Uterus (tissue), 4 donors: Measurements from ENCODE around the gene CBLC. TPM values are rescaled to one million over a fixed set of nuclear protein-coding genes. Genes with fewer than 3 reads are reported as not detected.

Experiments
- DNase-seq, 2 donors: peaks; one replicate each; pipeline ENCODE4 v3.0.0-alpha.2; 2019 to 2020
- H3K27ac ChIP-seq, 2 donors: fragments of 200-600 bp; sonication (generic); 1 replicate in 1 of 2; 2 replicates in 1 of 2; pipeline ENCODE4 v1.5.1; 2016 to 2018
- H3K27me3 ChIP-seq, 2 donors: fragments of 200-600 bp; sonication (generic); one replicate each; pipeline ENCODE4 v1.5.1; 2018 to 2019; ENCODE audit warnings: control low read depth in 1 of 2
- H3K36me3 ChIP-seq, 2 donors: fragments of 200-600 bp; sonication (generic); one replicate each; pipeline ENCODE4 v1.5.1; 2019; ENCODE audit warnings: control low read depth in 1 of 2
- H3K4me1 ChIP-seq, 2 donors: fragments of 200-600 bp; sonication (generic); one replicate each; pipeline ENCODE4 v1.5.1; 2018 to 2019; ENCODE audit warnings: control low read depth in 1 of 2
- H3K4me3 ChIP-seq, 2 donors: fragments of 200-600 bp; sonication (generic); 1 replicate in 1 of 2; 2 replicates in 1 of 2; pipeline ENCODE4 v1.5.1; 2018 to 2019; ENCODE audit warnings: mild to moderate bottlenecking in 1 of 2
- H3K9me3 ChIP-seq, 2 donors: fragments of 200-600 bp; sonication (generic); one replicate each; pipeline ENCODE4 v1.5.1; 2019; ENCODE audit warnings: control low read depth in 1 of 2
- POLR2A ChIP-seq, 2 donors: fragments of 450-650 bp; IDR thresholded peaks; one replicate each; pipeline ENCODE4 v1.6.1; 2016; ENCODE audit warnings: antibody characterized with exemption in 2 of 2, mild to moderate bottlenecking in 1 of 2, moderate library complexity in 1 of 2
- intact Hi-C: fragments of 100-400 bp; cut with DNase I; formaldehyde crosslinking; loops from one replicate; pipeline ENCODE4 v1.15.1; 2023; ENCODE audit warnings: low total_unique reads
- total RNA-seq, 4 donors: library from RNA; depleted of rRNA in 3 of 4; stranded (reverse); fragments of >200 nt in 3 of 4; gene quantifications; one replicate each; pipeline versions ENCODE4 v1.1.0 to v1.2.4, GENCODE V29; 2014 to 2023
- TF ChIP-seq, protein P1 (sequence below), 4 experiments: fragments of 200-600 bp in 2 of 4; fragments of 450-650 bp in 2 of 4; sonication (generic) in 2 of 4; IDR thresholded peaks; one replicate each; pipeline ENCODE4 v1.5.1; 2016 to 2019; ENCODE audit warnings: antibody characterized with exemption in 4 of 4, mild to moderate bottlenecking in 2 of 4, moderate library complexity in 1 of 4
- donor health status: DM: yes; HTN: yes; CAD: no.

Gene CBLC
- total RNA-seq, 4 donors from 2014 or later: 0.29 to 5.8 TPM; not detected in 2

DNA sequence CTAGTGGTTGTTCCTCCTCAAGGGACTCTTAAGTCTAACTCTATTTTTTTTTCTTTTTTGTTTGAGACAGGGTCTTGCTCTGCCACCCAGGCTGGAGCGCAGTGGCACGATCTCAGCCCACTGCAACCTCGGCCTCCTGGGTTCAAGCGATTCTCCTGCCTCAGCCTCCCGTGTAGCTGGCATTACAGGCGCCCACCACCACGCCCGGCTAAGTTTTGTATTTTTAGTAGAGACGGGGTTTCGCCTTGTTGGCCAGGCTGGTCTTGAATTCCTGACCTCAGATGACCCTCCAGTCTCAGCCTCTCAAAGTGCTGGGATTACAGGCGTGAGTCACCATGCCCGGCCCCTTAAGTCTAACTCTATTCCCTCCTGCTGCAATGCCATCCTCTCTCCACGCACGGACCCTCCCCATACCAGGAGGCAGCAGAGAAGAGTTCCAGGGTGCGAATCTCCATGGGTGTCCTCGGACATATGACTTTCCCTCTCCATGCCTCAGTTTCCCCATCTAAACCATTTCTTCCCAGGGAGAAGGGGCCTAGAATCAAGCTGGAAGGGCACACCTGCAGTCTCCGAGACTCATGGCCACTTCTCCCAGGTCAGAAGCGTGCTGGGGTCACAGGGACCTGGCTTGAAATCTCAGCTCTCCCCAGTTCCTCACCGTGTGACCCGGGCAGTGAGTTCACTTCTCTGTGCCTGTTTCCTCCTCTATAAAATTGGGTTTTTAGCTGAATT, 35.2 kb upstream of the CBLC start:
- Histone ChIP-seq H3K9me3 (no peaks in the 10 kb centered on the region), H3K27ac (peak overlapping the region; percentile 85 to 90), H3K4me1 (peaks cover 7 to 10% of the 10 kb centered on the region in 2 donors), H3K36me3 (no peaks in the 10 kb centered on the region), H3K27me3 (no peaks in the 10 kb centered on the region), H3K4me3 (no peak overlapping the region)
- intact Hi-C loops: no loop called here
- DNase-seq: peak in 1 of 2 donors; percentile 32
- TF ChIP-seq, protein P1, sequence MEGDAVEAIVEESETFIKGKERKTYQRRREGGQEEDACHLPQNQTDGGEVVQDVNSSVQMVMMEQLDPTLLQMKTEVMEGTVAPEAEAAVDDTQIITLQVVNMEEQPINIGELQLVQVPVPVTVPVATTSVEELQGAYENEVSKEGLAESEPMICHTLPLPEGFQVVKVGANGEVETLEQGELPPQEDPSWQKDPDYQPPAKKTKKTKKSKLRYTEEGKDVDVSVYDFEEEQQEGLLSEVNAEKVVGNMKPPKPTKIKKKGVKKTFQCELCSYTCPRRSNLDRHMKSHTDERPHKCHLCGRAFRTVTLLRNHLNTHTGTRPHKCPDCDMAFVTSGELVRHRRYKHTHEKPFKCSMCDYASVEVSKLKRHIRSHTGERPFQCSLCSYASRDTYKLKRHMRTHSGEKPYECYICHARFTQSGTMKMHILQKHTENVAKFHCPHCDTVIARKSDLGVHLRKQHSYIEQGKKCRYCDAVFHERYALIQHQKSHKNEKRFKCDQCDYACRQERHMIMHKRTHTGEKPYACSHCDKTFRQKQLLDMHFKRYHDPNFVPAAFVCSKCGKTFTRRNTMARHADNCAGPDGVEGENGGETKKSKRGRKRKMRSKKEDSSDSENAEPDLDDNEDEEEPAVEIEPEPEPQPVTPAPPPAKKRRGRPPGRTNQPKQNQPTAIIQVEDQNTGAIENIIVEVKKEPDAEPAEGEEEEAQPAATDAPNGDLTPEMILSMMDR (IDR thresholded peaks at IDR 0.05): no peak
- no peak for TF ChIP-seq POLR2A (IDR thresholded peaks at IDR 0.05)

DNA sequence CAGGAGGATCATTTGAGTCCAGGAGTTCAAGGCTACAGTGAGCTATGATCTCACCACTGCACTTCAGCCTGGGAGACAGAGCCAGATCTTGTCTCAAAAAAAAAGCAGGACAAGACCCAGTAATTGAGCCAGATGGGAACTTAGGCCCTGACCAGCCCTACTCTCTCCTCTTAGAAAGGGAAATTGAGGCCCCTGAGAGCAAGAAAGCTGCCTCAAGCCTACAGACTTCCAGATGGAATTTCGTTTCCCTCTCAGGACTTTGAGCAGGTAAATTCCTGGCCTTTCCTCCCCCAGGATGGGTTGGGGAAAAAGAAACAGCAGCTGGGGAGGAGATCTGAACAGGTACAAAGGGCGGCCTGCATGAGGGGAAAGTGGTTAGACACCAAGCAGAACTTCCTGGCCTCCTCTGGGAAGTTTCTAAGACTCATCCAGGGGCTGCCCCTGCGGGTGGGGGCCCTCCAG, 32.8 kb upstream of the CBLC start:
- intact Hi-C loops: no loop called here

DNA sequence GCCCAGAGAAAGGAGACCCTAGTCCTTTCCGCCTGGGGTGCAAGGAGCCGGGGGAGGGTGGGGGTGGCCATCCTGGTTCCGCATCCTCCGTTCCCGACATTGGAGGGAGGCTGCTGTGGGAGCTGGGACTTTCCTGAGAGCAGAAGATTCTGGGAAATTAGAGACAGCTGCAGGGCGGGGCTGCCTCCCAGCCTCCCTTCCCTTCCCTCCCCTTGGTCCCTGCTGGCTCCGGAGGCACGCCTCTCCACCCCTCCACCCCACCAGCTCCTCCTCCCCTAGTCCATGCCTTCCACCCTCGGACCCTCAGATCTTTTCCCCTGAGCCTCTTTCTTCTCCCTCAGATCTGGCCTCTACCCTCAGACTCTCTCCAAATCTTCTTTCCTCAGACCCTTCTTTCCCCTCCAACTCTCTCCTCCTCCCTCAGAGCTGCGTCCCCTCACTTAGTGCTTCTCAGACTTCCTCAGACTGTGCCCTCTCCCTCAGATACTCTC, 32.3 kb upstream of the CBLC start:
- Histone ChIP-seq H3K27ac (peak overlapping the region; percentile 91 to 94), H3K4me1 (peaks cover 7 to 10% of the 10 kb centered on the region in 2 donors)

More for the DNA sequence above, 32.8 kb upstream of the CBLC start:
- H3K27me3 ChIP-seq: no peaks in the 10 kb centered on the region
- H3K27ac ChIP-seq: peak overlapping the region; percentile 91 to 94
- TF ChIP-seq, protein P1 (IDR thresholded peaks at IDR 0.05): no peak
- TF ChIP-seq POLR2A (IDR thresholded peaks at IDR 0.05): no peak
- H3K4me3 ChIP-seq: no peak overlapping the region
- H3K4me1 ChIP-seq: peaks cover 7 to 10% of the 10 kb centered on the region in 2 donors
- DNase-seq: no peak
- no peaks in the 10 kb centered on the region for H3K9me3 ChIP-seq
- no peaks in the 10 kb centered on the region for H3K36me3 ChIP-seq

GRCh38 chr19:44745887-44746600, 31.6 kb upstream of the CBLC start:
- TF ChIP-seq, protein P1 (IDR thresholded peaks at IDR 0.05): no peak
- no peak for TF ChIP-seq POLR2A (IDR thresholded peaks at IDR 0.05)
- H3K27ac ChIP-seq: peak overlapping the region; percentile 91 to 94
- H3K36me3 ChIP-seq: no peaks in the 10 kb centered on the region
- no peak overlapping the region for H3K4me3 ChIP-seq
- DNase-seq: no peak
- peaks cover 7 to 10% of the 10 kb centered on the region in 2 donors for H3K4me1 ChIP-seq
- intact Hi-C loops: no loop called here
- H3K27me3 ChIP-seq: no peaks in the 10 kb centered on the region
- no peaks in the 10 kb centered on the region for H3K9me3 ChIP-seq

More for the DNA sequence above, 32.3 kb upstream of the CBLC start:
- Histone ChIP-seq H3K36me3 (no peaks in the 10 kb centered on the region), H3K4me3 (no peak overlapping the region), H3K9me3 (no peaks in the 10 kb centered on the region), H3K27me3 (no peaks in the 10 kb centered on the region)
- DNase-seq: peak; percentile 78 to 85
- intact Hi-C loops: no loop called here
- peak in 1 of 2 donors; percentile 17 for TF ChIP-seq POLR2A (IDR thresholded peaks at IDR 0.05)
- TF ChIP-seq, protein P1 (IDR thresholded peaks at IDR 0.05): no peak

GRCh38 chr19:44746616-44746945, 31.1 kb upstream of the CBLC start:
- intact Hi-C loops: no loop called here
- DNase-seq: no peak
- H3K4me3 ChIP-seq: no peak overlapping the region
- peak overlapping the region; percentile 91 to 94 for H3K27ac ChIP-seq
- H3K27me3 ChIP-seq: no peaks in the 10 kb centered on the region
- H3K36me3 ChIP-seq: no peaks in the 10 kb centered on the region
- TF ChIP-seq, protein P1 (IDR thresholded peaks at IDR 0.05): no peak
- no peak for TF ChIP-seq POLR2A (IDR thresholded peaks at IDR 0.05)
- H3K9me3 ChIP-seq: no peaks in the 10 kb centered on the region
- H3K4me1 ChIP-seq: peaks cover 7 to 10% of the 10 kb centered on the region in 2 donors
